GM18870 (cell line): ENCODE data around the gene RALGAPA2.

ENCODE experiments used
- ATAC-seq: cut with Tn5 transposase; IDR thresholded peaks from one replicate; pipeline ENCODE4 v1.9.1; 2021; ENCODE audit warnings: moderate library complexity; ENCODE audit not compliant: unreplicated experiment

RALGAPA2 gene

DNA sequence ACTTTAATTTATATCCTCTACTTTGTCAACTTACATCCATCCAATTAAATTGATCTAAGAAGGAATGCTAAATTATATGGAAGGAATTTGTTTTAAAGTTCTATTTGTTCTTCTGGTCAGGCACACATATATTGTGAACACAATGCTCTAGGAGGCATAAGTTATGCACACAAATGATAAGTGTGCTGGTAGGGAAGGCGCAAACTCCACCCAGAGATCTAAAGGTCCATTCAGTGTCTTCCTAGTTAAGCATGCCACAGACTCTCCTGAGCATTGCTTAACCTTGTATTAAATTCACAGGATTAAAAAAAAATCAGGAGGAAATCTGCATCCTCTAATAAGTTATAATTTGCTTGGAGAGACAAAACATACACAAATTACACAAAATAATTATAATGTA lies 127.3 kb downstream of the RALGAPA2 start:
- ATAC-seq: no peak

DNA sequence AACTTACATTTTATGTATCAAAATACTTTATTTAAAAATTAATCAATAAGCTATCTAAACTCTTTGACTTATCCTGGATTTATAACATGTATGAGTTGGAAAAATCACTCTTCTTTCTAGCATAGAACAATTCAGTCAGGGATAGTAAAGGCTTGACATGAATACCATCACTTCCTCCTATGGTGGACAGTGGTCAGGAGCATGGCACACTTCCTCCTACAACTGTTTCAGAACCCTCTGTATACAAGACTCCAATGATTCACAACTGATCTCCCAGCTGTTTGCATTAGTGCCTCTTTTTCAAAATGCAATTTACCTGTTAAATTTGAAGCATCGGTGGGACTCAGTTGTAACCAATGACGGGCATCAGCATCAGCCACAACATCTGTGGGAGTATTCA lies 129.7 kb downstream of the RALGAPA2 start:
- no peak for ATAC-seq

DNA sequence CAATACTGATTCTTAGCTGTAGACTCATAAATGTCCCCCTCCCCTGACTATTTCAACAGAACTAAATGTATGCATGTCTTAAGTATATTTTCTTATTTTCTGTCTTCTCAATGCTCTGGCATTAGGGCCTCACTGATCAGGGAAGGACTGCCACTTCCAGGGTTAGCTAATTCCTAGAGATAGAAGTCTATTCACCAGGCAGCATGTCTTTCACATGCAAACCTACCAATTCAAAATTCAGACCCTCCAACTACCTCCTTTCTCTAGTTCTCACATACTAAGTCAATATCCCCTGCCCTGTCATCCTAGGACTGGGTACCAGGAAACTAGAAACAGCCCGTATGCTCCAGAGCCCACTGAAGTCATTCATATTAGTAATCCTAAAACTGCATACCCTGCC lies 132.3 kb downstream of the RALGAPA2 start:
- ATAC-seq: no peak

DNA sequence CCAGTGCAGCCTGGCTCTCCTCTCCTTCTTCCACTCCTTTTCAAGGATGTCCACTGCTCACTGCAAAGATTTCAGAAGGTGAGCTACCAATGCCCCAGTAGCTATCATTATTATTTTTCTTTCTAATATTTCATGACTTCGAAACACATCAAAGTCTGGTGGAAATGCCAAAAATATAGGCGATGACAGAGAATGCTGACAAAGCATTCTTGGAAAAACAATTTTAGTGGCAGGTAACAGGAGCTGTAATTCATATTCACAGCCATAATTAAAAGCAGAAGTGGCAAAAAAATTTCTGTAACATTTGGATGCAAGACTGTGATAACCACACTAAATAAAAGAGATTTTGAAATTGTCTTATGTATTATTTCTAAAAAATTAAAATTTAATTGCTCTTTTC lies 133.6 kb downstream of the RALGAPA2 start:
- no peak for ATAC-seq

DNA sequence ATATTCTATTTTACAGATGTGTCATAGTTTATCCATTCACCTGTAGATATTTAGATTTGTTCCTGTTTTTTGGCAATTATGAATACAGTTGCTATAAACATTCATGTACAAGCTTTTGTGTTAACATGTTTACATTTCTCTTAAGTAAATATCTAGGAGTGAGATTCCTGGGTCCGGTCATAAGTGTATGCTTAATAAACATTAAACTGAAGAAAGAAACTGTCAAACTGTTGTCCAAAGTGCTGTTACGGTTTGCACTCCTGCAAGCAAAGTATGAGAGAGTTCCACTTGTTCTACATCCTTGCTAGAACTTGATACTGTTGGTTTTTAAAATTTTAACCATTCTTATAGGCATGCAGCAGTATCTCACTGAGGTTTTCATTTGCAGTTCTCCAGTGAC lies 138.6 kb downstream of the RALGAPA2 start:
- ATAC-seq: no peak

DNA sequence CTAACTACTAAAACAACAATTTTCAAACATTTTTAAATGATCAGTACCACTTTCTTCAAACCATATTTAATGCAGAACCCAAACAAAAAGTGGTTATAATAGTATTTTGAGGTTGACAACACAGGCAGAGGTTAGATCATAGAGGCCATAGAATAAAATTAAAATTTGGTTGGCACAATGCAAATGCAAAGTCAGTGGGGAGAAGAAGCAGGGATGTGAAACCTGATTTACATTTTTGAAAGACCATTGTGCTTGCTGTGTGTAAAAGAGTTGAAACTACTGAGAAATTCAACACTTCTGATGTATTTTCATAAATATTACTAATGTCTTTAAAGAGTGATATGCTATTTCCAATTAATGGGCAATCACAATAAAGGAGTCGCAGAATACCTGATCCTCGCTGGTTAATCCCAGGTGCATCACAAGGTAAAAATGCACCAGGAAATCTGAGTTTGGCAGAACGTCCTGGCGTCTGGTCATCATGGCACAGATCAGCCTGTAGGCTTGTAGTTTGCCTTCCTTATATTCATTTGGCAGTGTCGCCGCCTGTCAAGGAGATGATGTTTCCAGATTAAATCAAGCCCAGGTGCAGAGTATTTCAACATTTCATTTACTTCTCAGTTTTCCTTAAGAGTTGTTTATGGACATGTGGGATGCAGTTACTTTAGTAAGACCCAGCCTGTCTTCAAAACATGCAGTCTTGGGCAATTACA lies 141.2 kb downstream of the RALGAPA2 start:
- ATAC-seq: no peak

DNA sequence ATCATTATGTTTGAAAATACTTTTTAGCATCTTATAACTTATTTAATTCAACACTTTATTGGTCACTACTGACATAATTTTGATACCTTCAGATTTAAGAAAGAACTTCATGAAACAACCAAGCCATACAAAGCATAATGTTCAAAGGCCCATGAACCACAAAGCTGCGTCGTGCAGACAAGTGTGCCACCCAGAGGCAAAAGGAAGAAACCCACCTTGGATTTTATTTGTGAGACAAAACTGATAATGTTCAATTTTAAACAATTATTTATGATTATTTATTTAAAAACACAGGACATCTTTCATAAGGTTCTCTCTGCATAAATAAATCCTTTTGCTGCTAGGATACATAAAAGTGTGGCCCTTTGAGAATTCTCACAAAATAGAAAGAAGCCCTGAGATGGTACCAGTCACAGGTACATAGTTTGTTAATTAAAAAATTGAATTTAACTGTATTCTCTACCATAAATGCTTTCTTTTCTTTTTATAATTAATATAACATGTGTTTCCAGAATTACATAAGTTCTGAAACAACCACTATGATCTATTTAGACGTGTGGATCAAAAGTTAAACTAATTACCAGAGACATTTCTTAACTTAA lies 143.7 kb downstream of the RALGAPA2 start:
- no peak for ATAC-seq

DNA sequence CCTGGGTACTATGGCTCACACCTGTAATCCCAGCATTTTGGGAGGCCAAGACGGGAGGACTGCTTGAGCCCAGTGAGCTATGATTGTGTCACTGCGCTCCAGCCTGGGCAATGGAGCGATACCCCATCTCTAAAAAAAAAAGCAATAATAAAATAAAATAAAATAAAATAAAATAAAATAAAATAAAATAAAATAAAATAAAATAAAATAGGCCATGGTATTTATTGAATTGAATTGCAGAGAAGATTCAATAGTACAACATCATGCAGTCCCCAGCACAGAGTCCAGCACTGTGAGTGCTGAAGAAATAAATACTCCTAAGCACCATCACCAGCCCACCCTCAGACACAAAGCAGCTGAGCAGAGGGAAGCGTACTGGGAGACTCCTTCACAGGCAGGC lies 144.7 kb downstream of the RALGAPA2 start:
- no peak for ATAC-seq

DNA sequence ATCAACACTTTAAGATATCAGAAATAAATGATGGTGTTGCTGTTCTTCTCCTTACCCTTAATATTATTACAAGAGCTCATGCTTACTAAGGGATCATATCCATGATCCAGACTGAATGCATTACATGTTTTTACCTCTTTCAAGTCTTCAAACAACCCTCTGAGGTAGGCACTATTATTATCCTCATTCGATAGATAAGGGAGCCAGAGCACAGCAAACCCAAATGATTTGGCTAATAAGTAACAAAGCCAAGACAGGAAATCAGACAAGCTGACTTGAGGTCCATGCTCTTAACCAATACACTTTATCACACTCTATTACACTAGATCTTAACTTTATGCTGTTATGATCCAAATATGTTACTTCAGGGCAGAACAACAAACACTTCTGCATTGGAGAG lies 145.9 kb downstream of the RALGAPA2 start:
- no peak for ATAC-seq

DNA sequence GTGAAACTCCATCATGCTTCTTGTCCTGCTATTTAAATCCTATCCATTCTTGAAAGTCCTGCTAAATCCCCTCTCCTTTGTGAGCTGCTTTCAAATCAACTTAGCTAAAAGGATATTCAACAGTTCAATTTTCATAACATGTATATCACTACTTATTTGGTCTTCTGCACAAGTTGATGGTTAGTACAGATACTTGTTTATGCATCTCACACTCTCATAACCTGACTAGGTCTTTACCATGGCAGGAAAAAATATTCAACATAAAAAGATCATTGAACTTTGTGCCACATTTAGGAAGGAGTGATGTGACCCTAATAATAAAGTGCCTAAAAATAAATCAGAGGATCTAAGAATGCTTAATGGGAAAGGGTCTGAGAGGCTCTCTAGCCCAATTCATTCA lies 148.2 kb downstream of the RALGAPA2 start:
- no peak for ATAC-seq

DNA sequence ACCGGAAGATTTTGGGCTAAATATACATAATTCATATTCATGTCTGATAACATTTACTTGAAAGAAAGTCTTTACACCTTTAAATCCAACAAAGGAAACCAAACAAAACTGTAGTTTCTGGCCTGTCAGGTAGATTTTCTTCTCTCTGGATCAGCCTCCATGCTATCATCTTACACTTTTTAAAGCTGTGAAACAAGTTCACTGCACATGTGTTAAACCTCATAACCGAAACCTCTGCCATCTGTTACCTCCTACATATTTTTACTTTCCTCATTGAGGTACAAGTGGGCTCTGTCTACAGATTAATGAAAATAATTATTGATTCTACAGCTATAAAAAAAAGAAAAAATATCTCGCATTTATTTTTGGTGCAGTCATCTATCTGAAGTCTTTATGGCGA lies 149.9 kb downstream of the RALGAPA2 start:
- no peak for ATAC-seq

DNA sequence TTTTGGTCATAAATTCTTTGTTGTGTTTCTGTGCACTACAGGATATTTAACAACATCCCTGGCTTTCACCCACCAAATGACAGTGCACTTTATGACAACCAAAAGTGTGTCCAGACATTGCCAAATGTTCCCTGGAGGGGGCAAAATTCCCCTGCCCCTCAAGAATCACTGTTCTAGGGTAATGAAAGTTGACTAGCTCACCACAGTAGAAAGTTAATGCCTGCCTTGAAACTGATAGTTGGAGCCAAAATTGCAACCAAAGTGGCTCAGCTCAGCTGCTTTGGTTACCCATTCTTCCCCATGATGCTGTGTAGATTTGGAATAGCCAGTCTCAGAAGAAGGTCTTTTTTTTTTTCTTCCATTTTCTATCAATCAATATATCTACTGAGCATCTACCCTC lies 150.6 kb downstream of the RALGAPA2 start:
- ATAC-seq: peak; percentile 57

DNA sequence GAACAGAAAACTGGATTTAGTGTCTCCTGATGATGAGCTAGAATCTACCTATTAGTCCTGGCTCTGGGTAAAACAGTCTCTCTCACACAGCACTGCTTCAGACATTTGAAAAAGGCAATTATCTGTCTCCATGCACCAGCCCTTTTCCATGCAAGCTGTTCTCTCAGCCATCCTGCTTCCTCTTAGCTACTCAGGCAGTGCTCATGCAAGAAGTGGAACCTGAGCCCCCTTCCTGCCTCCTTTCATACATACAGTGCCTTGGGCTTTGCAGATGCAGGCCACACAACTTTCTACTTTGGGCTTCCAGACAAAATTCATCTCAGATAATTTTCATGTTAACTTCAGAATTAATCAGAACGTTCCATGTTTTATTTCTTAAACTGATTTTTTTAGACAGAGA lies 151.3 kb downstream of the RALGAPA2 start:
- no peak for ATAC-seq

DNA sequence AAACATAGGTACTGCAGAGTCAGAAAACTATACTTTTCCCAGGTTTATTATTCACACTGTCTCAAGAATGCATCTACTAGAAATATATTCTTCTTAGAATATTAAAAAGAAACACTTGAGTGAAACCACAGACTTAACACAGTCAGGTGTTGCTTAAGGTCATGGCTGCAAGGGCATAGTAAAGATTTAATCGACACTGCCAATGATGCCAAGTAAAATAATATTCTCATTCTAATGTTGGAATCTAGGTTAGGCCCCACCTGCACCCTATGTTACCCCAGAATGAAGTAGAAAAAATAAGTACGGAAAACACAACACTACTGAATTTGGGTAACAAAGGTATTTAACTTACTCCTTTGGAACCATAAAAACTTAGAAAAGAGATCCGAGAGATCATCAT lies 155.0 kb downstream of the RALGAPA2 start:
- ATAC-seq: no peak

DNA sequence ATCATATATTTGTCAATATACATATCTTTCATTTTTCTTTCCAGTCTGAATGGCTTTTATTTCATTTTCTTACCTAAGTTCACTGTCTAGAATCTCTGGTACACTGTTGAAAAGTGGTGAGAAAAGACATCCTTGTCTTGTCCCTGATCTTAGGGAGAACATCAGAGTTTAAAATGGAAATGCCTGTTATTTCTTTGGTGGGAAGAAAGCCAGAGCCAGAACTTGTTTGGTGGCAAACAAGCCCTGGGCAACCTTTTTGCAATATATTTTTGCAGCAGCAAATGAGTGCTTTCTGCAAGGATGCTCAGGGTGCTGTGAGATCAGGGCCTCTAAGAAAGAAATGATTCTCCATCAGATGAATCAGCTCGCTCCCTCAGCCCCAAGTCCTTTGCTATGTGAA lies 156.6 kb downstream of the RALGAPA2 start:
- no peak for ATAC-seq

DNA sequence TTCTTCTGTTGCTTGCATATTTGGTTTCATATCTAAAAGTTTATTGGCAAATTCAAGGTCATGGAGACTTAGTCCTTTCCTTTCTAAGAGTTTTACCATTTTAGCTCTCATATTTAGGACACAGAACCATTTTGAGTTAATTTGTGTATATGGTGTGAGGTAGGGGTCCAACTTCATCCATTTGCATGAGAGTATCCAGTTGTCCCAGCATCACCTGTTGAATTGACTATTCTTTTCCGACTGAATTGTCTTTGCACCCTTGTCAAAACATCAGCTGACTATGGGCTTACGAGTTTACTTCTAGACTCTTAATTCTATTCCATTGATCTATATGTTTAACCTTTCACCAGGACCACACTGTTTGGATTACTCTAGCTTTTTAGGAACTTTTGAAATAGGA lies 157.5 kb downstream of the RALGAPA2 start:
- no peak for ATAC-seq

DNA sequence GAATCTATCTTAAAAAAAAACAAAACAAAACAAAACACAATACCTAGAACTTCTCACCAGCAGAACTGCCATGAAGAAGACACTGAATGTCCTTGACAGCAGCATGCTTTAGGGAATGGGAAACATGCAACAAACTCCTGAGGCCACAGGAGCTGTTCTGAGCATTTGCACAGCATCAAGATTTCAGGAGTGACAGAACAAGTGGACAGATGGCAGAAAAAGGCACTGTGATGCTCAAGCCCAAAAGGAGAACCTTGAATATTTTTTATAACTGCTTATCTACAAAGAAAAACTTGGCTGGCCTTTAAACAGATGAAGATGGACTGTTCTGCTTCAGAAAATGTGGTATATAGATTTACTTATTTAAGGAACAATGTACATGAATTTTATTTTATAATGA lies 158.9 kb downstream of the RALGAPA2 start:
- no peak for ATAC-seq

DNA sequence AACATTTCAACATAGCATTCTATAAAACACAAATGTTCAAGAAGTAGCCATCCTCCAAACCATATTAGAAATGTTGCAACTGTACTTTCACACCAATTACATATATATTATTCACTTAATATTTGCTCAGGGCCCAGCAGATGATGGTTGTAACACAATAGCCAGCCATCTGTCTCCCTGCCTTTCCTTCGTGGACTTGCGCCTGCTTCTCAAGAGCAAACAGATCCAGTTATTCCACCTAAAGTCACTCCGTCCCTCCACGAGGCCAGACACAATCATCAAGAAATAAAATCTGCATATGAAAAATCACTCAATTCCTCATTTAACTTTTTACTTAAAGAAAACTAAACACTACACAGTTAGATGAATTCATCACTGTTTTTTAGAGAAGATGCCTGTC lies 160.4 kb downstream of the RALGAPA2 start:
- ATAC-seq: no peak

DNA sequence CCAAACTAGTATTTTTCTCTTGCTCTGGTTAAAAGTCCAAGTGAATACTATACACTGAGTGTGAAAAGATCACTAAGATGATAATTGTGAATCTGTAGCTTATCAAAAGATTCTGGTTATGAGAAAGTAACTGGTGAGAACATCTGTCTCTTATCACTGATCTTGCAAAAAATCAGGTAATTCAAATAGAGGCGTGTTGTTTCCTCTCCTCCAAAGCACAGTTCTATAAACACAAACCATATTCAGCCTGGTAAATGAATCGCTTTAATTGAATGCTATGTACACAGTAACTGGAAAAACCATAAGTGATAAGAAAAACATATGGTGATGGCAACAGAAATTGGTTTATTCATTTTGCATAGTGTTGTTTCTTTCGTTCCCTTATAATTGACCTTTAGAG lies 161.0 kb downstream of the RALGAPA2 start:
- ATAC-seq: no peak

DNA sequence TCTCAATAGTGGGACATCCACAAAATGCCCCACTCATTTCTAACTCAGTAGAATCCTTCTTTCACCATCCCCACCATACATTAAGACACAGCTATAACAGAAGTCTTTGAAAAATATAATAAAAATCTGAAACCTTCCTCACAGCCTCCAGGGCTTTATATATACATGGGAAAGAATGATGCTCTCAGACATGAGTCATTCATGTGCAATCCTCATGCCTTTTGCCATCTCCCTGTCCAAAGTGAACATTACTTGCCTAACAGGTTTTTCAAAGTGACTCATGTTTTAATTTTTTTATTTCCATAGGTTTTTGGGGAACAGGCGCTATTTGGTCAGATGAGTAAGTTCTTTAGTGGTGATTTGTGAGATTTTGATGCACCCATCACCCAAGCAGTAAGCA lies 162.7 kb downstream of the RALGAPA2 start:
- no peak for ATAC-seq

DNA sequence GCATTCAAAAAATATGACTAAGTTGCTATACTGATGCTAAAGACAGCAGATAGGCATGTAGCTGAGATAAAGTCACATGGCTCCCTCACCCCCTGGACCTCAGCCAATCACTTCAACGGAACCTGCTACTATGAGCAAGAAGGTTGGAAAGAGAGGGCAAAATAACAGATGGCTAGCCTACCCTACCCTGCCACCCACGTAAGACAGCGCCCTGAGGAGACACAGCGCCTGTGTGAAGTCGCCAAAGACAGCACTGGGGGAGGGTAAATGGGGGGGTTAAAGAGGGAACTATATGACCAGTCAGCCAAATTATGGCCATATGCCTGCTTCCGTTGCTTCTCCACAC lies 163.2 kb downstream of the RALGAPA2 start:
- ATAC-seq: no peak

DNA sequence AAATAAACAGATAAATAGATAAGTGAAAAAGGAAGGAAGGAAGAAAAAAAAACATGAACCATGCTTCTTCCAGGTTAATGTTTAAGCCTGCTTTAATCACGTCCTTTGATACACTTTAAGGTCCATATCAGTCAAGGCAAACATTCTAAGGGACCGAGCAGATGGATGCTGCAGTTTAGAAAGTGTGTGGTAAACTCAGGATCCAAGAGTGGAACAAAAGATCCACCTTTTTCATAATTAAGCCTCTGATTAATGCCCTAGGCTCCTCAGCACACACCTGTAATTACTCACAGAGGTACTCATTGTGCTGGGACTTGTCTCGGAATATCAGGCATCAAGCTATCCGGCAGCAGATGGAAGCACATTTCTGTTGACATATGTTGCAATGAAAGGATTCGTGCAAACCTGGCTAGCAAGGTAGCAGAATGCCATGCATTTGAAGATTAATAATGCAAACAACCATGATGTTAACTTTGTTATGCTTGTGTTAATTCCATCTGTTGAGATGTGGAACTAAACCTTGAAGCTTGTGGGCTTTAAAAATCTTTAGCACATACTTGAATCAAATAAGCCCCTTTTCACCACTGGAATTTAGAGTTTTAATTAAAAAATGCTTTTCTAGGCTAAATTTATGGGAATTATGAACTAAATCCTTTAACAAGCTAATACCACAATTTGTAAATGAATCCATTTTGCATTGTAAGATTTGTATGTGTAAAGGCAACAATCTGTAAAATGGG lies 163.7 kb downstream of the RALGAPA2 start:
- ATAC-seq: no peak

DNA sequence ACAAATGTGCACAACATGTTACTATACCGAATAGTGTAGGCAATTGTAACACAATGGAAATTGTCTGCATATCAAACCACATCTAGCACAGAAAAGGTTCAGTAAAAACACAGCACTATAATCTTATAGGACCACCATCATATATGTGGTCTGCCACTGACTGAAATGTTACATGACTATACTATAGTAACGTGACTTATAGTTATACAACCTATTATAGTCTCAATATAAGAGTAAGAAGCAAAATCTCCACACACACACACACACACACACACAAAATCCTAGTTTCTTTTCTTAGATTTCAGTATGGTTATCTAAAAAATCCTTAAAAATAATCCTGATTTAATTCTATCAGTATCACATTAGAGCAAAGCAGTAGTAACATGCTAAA lies 164.6 kb downstream of the RALGAPA2 start:
- ATAC-seq: no peak
